PC-9 (cell line): ENCODE measurements around the gene AMN1. TPM values are rescaled to one million over a fixed set of nuclear protein-coding genes. Genes with fewer than 3 reads are reported as not detected.
"Not testable (repeated sequence)": the region's sequence is repeated elsewhere in the genome, so short reads cannot be mapped to it uniquely, and the experiment has no call there.

Source experiments
- BruUV-seq: library from RNA; stranded (reverse); fragments of 400-500 nt; replicated peaks from 2 replicates; lab custom pipeline; 2021; lab: Mats Ljungman, UMichigan
- CTCF ChIA-PET: fragments of 300-600 bp; sonication (Branson Sonifier 250); formaldehyde crosslinking; loops from one replicate; lab custom pipeline; 2022; ENCODE audit warnings: antibody characterized with exemption; lab: Charles Lee
- POLR2A ChIA-PET: fragments of 300-600 bp; sonication (Branson Sonifier 250); formaldehyde crosslinking; loops from one replicate; lab custom pipeline; 2022; ENCODE audit warnings: antibody characterized with exemption; ENCODE audit not compliant: unreplicated experiment; lab: Charles Lee
- DNase-seq, 2 experiments: peaks; one replicate each; pipeline versions ENCODE4 v3.0.0 to v3.0.0-alpha.2; 2015 to 2022; ENCODE audit warnings: mixed read lengths in 1 of 2
- H2AFZ ChIP-seq: fragments of 200-600 bp; sonication (generic); 2 replicates; pipeline ENCODE4 v1.8.1; 2017; ENCODE audit warnings: antibody characterized with exemption
- H3F3A ChIP-seq: fragments of 200-600 bp; sonication (generic); 2 replicates; pipeline ENCODE4 v1.8.1; 2017; ENCODE audit warnings: antibody characterized with exemption, mild to moderate bottlenecking, low read depth; ENCODE audit not compliant: insufficient read depth
- H3K27ac ChIP-seq: fragments of 200-600 bp; sonication (generic); 2 replicates; pipeline ENCODE4 v1.6.1; 2016; ENCODE audit warnings: mixed run types
- H3K27me3 ChIP-seq: fragments of 200-600 bp; sonication (generic); 2 replicates; pipeline ENCODE4 v1.6.1; 2016; ENCODE audit warnings: low read depth, mixed run types; ENCODE audit not compliant: insufficient read depth
- H3K36me3 ChIP-seq: fragments of 200-600 bp; sonication (generic); 2 replicates; pipeline ENCODE4 v1.6.1; 2016; ENCODE audit warnings: low read depth, mixed run types
- H3K4me1 ChIP-seq: fragments of 200-600 bp; sonication (generic); replicated peaks from 2 replicates; pipeline ENCODE4 v1.6.1; 2016; ENCODE audit warnings: mixed run types; ENCODE audit not compliant: insufficient read depth
- H3K4me2 ChIP-seq: fragments of 200-600 bp; sonication (generic); 2 replicates; pipeline ENCODE4 v1.6.1; 2017; ENCODE audit warnings: mixed run types
- H3K4me3 ChIP-seq: fragments of 200-600 bp; sonication (generic); 2 replicates; pipeline ENCODE4 v1.6.1; 2016; ENCODE audit warnings: mixed run types
- H3K79me2 ChIP-seq: fragments of 200-600 bp; sonication (generic); 2 replicates; pipeline ENCODE4 v1.6.1; 2017; ENCODE audit warnings: low read depth, mixed run types
- H3K9me2 ChIP-seq: fragments of 200-600 bp; sonication (generic); 2 replicates; pipeline ENCODE4 v1.8.1; 2017; ENCODE audit warnings: mild to moderate bottlenecking; ENCODE audit not compliant: insufficient read depth
- H3K9me3 ChIP-seq: fragments of 200-600 bp; sonication (generic); 2 replicates; pipeline ENCODE4 v1.8.1; 2016; ENCODE audit warnings: low read depth; ENCODE audit not compliant: insufficient read depth
- H4K20me1 ChIP-seq: fragments of 200-600 bp; sonication (generic); 2 replicates; pipeline ENCODE4 v1.8.1; 2017; ENCODE audit not compliant: insufficient read depth
- CTCF ChIP-seq: fragments of 200-600 bp; sonication (generic); conservative IDR thresholded peaks from 2 replicates; pipeline ENCODE4 v1.6.1; 2017; ENCODE audit warnings: mixed run types, antibody characterized with exemption, mild to moderate bottlenecking, moderate library complexity
- EZH2 ChIP-seq: fragments of 200-600 bp; sonication (generic); IDR thresholded peaks from 2 replicates; pipeline ENCODE4 v1.8.0; 2017; ENCODE audit warnings: antibody characterized with exemption, low read depth
- intact Hi-C: fragments of 100-400 bp; cut with micrococcal nuclease; formaldehyde crosslinking; loops from one replicate; pipeline ENCODE4 v1.10.0; 2022; ENCODE audit not compliant: unreplicated experiment
- total RNA-seq: library from RNA; stranded (reverse); gene quantifications from 2 replicates; pipeline ENCODE4 v1.2.3, GENCODE V29; 2021

The AMN1 gene
- total RNA-seq, 1 experiment from 2014 or later, result 7.4 TPM

GRCh38 chr12:31732926-31733548, 4.2 kb upstream of the AMN1 start:
- H4K20me1 ChIP-seq, result no peaks in the 10 kb centered on the region
- intact Hi-C loops, result loop anchor here (1.0 to 5.0 kb wide), 2 partner anchors 16 to 1854 kb away; no protein-coding TSS in a partner anchor
- peak overlapping the region; percentile 52 for H3K4me2 ChIP-seq
- H3K27me3 ChIP-seq, result no peaks in the 10 kb centered on the region
- H3K79me2 ChIP-seq, result no peaks in the 10 kb centered on the region; the same call in 1 of the 2 replicates
- no peak overlapping the region; the same call in 1 of the 2 replicates for H3K4me3 ChIP-seq
- H3K4me1 ChIP-seq, result peaks cover 41% of the 10 kb centered on the region
- peaks cover 49% of the 10 kb centered on the region for H3F3A ChIP-seq
- H3K36me3 ChIP-seq, result no peaks in the 10 kb centered on the region
- H3K9me2 ChIP-seq, result no peaks in the 10 kb centered on the region
- ChIA-PET POLR2A (interaction anchor here (0.6 to 1.1 kb wide), 5 partner anchors 16 to 1188 kb away, joined by 3 to 8 read pairs (median 3); no protein-coding TSS in a partner anchor), CTCF (interaction anchor here (1.2 kb wide), 1 partner anchor 18 kb away, joined by 3 read pairs; no protein-coding TSS in a partner anchor)
- peak; percentile 78 to 96 for DNase-seq
- no peak overlapping the region for H2AFZ ChIP-seq
- peaks cover 24% of the 10 kb centered on the region for H3K9me3 ChIP-seq
- H3K27ac ChIP-seq, result peak overlapping the region; percentile 97
- TF ChIP-seq EZH2, result no peak
- no peak for TF ChIP-seq CTCF
- BruUV-seq, result TSS peak; percentile 21

GRCh38 chr12:31731203-31731602, 2.4 kb upstream of the AMN1 start:
- H3K4me2 ChIP-seq, H3K79me2 ChIP-seq, H3K27me3 ChIP-seq, H3K9me2 ChIP-seq, DNase-seq, H3K36me3 ChIP-seq, H2AFZ ChIP-seq, H3K27ac ChIP-seq, H4K20me1 ChIP-seq, BruUV-seq, H3K4me3 ChIP-seq: not testable (repeated sequence)
- ChIA-PET CTCF (interaction anchor here (0.6 kb wide), 1 partner anchor 330 kb away, joined by 4 read pairs; no protein-coding TSS in a partner anchor), POLR2A (interaction anchor here (0.7 kb wide), 2 partner anchors 16 to 581 kb away, joined by 3 to 6 read pairs; no protein-coding TSS in a partner anchor)
- intact Hi-C loops, result loop anchor here (5.0 kb wide), 1 partner anchor 1856 kb away; no protein-coding TSS in a partner anchor
- H3K4me1 ChIP-seq, result peaks cover 39% of the 10 kb centered on the region
- peaks cover 24% of the 10 kb centered on the region for H3K9me3 ChIP-seq
- peaks cover 49% of the 10 kb centered on the region for H3F3A ChIP-seq

GRCh38 chr12:31729705-31730104, 884 bp upstream of the AMN1 start:
- Histone ChIP-seq H3K4me3 (peak overlapping the region; percentile 80), H3K9me2 (no peaks in the 10 kb centered on the region), H3K4me2 (peak overlapping the region; percentile 89), H3K4me1 (peaks cover 39% of the 10 kb centered on the region), H3K79me2 (no peaks in the 10 kb centered on the region; the same call in 1 of the 2 replicates), H3K27me3 (no peaks in the 10 kb centered on the region), H3K36me3 (no peaks in the 10 kb centered on the region), H3K9me3 (peaks cover 24% of the 10 kb centered on the region), H3F3A (peaks cover 49% of the 10 kb centered on the region), H4K20me1 (no peaks in the 10 kb centered on the region), H2AFZ (peak overlapping the region; percentile 96), H3K27ac (peak overlapping the region; percentile 84)
- TF ChIP-seq EZH2, result no peak
- no peak for DNase-seq
- CTCF ChIA-PET, result interaction anchor here (0.6 kb wide), 1 partner anchor 25 kb away, joined by 3 read pairs; no protein-coding TSS in a partner anchor
- intact Hi-C loops, result loop anchor here (1.0 to 5.0 kb wide), 6 partner anchors 20 to 1858 kb away; partner anchors contain the start of genes ETFBKMT, RESF1 and YARS2
- no TSS peak for BruUV-seq
- POLR2A ChIA-PET, result interaction anchor here (0.6 kb wide), 1 partner anchor 37 kb away, joined by 5 read pairs; no protein-coding TSS in a partner anchor
